SK-N-SH (cell line): Measurements from ENCODE around the gene SH3TC1.

Experiments
- CHD2 ChIP-seq: fragments of 150-350 bp; IDR thresholded peaks from 2 replicates; pipeline ENCODE4 v1.6.1; 2018; ENCODE audit warnings: low read length; ENCODE audit not compliant: partially characterized antibody
- EP300 ChIP-seq, 2 experiments: IDR thresholded peaks; 2 replicates each; pipeline versions ENCODE4 v1.4.0 to v1.6.1; 2012; ENCODE audit warnings: borderline replicate concordance in 1 of 2, low read depth in 1 of 2, low read length in 1 of 2
- FOXJ3 ChIP-seq: sonication (generic); formaldehyde crosslinking; IDR thresholded peaks from 2 replicates; pipeline ENCODE4 v1.5.1; 2020; ENCODE audit warnings: mild to moderate bottlenecking, missing genetic modification reagents
- GABPA ChIP-seq: IDR thresholded peaks from 2 replicates; pipeline ENCODE4 v1.4.0; 2012; ENCODE audit warnings: low read depth, mild to moderate bottlenecking
- GATA2 ChIP-seq: sonication (generic); formaldehyde crosslinking; IDR thresholded peaks from 2 replicates; pipeline ENCODE4 v1.5.0; 2020; ENCODE audit warnings: mild to moderate bottlenecking, missing genetic modification reagents
- NFIC ChIP-seq: IDR thresholded peaks from 2 replicates; pipeline ENCODE4 v1.4.0; 2012; ENCODE audit warnings: borderline replicate concordance
- RAD21 ChIP-seq: IDR thresholded peaks from 2 replicates; pipeline ENCODE4 v1.6.1; 2012; ENCODE audit warnings: mild to moderate bottlenecking, low read length
- RXRA ChIP-seq: IDR thresholded peaks from 2 replicates; pipeline ENCODE4 v1.4.0; 2012; ENCODE audit warnings: low read depth, mild to moderate bottlenecking, borderline replicate concordance
- USF2 ChIP-seq: fragments of 150-350 bp; IDR thresholded peaks from 2 replicates; pipeline ENCODE4 v1.6.1; 2017; ENCODE audit warnings: antibody characterized with exemption, low read length, low read depth, borderline replicate concordance
- TF ChIP-seq, protein P1 (sequence below): fragments of 200-600 bp; sonication (generic); IDR thresholded peaks from 2 replicates; pipeline ENCODE4 v1.6.1; 2017; ENCODE audit warnings: antibody characterized with exemption, mild to moderate bottlenecking, moderate library complexity

GRCh38 chr4:8164687-8165086 is 34.4 kb upstream of the SH3TC1 start:
- no peak for TF ChIP-seq GATA2 (CRISPR knock-in tag)
- TF ChIP-seq FOXJ3 (CRISPR knock-in tag): no peak
- no peak for TF ChIP-seq USF2
- TF ChIP-seq GABPA: no peak
- TF ChIP-seq, protein P1, sequence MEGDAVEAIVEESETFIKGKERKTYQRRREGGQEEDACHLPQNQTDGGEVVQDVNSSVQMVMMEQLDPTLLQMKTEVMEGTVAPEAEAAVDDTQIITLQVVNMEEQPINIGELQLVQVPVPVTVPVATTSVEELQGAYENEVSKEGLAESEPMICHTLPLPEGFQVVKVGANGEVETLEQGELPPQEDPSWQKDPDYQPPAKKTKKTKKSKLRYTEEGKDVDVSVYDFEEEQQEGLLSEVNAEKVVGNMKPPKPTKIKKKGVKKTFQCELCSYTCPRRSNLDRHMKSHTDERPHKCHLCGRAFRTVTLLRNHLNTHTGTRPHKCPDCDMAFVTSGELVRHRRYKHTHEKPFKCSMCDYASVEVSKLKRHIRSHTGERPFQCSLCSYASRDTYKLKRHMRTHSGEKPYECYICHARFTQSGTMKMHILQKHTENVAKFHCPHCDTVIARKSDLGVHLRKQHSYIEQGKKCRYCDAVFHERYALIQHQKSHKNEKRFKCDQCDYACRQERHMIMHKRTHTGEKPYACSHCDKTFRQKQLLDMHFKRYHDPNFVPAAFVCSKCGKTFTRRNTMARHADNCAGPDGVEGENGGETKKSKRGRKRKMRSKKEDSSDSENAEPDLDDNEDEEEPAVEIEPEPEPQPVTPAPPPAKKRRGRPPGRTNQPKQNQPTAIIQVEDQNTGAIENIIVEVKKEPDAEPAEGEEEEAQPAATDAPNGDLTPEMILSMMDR: no peak
- no peak for TF ChIP-seq RAD21
- TF ChIP-seq RXRA: no peak
- TF ChIP-seq CHD2: no peak
- TF ChIP-seq NFIC: no peak
- no peak for TF ChIP-seq EP300 (IDR thresholded peaks at IDR 0.05; ENCODE audit: borderline replicate concordance in 1 of 2, low read depth in 1 of 2, low read length in 1 of 2)
